H9 (cell line): ENCODE results near the gene SOX11. TPM values are rescaled to one million over a fixed set of nuclear protein-coding genes. Genes with fewer than 3 reads are reported as not detected.

ENCODE experiments used
- DNase-seq: peaks from one replicate; pipeline ENCODE4 v3.0.0-alpha.2; 2017
- H2AFZ ChIP-seq: one replicate; pipeline ENCODE4 v1.6.1; 2013; ENCODE audit warnings: mild to moderate bottlenecking, low read length, control low read depth, moderate library complexity
- H2AK5ac ChIP-seq: 2 replicates; pipeline ENCODE4 v1.6.1; 2013; ENCODE audit warnings: low read length, control low read depth, mixed read lengths; ENCODE audit not compliant: insufficient read length
- H2BK120ac ChIP-seq: one replicate; pipeline ENCODE4 v1.6.1; 2013; ENCODE audit warnings: low read depth, mild to moderate bottlenecking, low read length, control low read depth, inconsistent platforms; ENCODE audit not compliant: poor library complexity, severe bottlenecking
- H2BK12ac ChIP-seq: 2 replicates; pipeline ENCODE4 v1.6.1; 2013; ENCODE audit warnings: low read length, control low read depth, mixed read lengths, low read depth; ENCODE audit not compliant: insufficient read length
- H2BK15ac ChIP-seq: 2 replicates; pipeline ENCODE4 v1.6.1; 2013; ENCODE audit warnings: low read depth, low read length, control low read depth
- H2BK20ac ChIP-seq: one replicate; pipeline ENCODE4 v1.6.1; 2013; ENCODE audit warnings: low read depth, mild to moderate bottlenecking, low read length, control low read depth, inconsistent platforms; ENCODE audit not compliant: poor library complexity, severe bottlenecking
- H2BK5ac ChIP-seq: 2 replicates; pipeline ENCODE4 v1.6.1; 2013; ENCODE audit warnings: low read length, control low read depth, mixed read lengths; ENCODE audit not compliant: insufficient read length
- H3K14ac ChIP-seq: 2 replicates; pipeline ENCODE4 v1.6.1; 2013; ENCODE audit warnings: low read length, control low read depth; ENCODE audit not compliant: insufficient read depth
- H3K18ac ChIP-seq: 2 replicates; pipeline ENCODE4 v1.6.1; 2013; ENCODE audit warnings: low read depth, mild to moderate bottlenecking, mixed read lengths, low read length, control low read depth; ENCODE audit not compliant: insufficient read length
- H3K23ac ChIP-seq: 2 replicates; pipeline ENCODE4 v1.6.1; 2013; ENCODE audit warnings: low read length, control low read depth, mixed read lengths, low read depth; ENCODE audit not compliant: insufficient read length
- H3K23me2 ChIP-seq: 2 replicates; pipeline ENCODE4 v1.6.1; 2013; ENCODE audit warnings: low read depth, mild to moderate bottlenecking, mixed read lengths, low read length, control low read depth; ENCODE audit not compliant: insufficient read length, poor library complexity, severe bottlenecking
- H3K27ac ChIP-seq: 2 replicates; pipeline ENCODE4 v1.5.1; 2013; ENCODE audit warnings: low read length, control low read depth, mixed read lengths, low read depth; ENCODE audit not compliant: insufficient read length
- H3K27me3 ChIP-seq: 2 replicates; pipeline ENCODE4 v1.6.1; 2013; ENCODE audit warnings: low read length, control low read depth, inconsistent platforms; ENCODE audit not compliant: insufficient read depth
- H3K4ac ChIP-seq: 2 replicates; pipeline ENCODE4 v1.6.1; 2013; ENCODE audit warnings: low read depth, mild to moderate bottlenecking, control low read depth, inconsistent platforms, low read length, moderate library complexity
- H3K4me1 ChIP-seq: 2 replicates; pipeline ENCODE4 v1.6.1; 2013; ENCODE audit warnings: low read length, control low read depth, inconsistent platforms; ENCODE audit not compliant: insufficient read depth
- H3K4me2 ChIP-seq: 2 replicates; pipeline ENCODE4 v1.6.1; 2013; ENCODE audit warnings: low read length, control low read depth, mixed read lengths; ENCODE audit not compliant: insufficient read length, insufficient read depth
- H3K56ac ChIP-seq: 2 replicates; pipeline ENCODE4 v1.6.1; 2013; ENCODE audit warnings: low read depth, mild to moderate bottlenecking, mixed read lengths, low read length, control low read depth; ENCODE audit not compliant: insufficient read length
- H3K79me1 ChIP-seq: 2 replicates; pipeline ENCODE4 v1.6.1; 2013; ENCODE audit warnings: low read depth, mild to moderate bottlenecking, moderate library complexity, low read length, control low read depth, inconsistent platforms; ENCODE audit not compliant: insufficient read depth, poor library complexity, severe bottlenecking
- H3K79me2 ChIP-seq: 2 replicates; pipeline ENCODE4 v1.6.1; 2013; ENCODE audit warnings: low read length, control low read depth, inconsistent platforms; ENCODE audit not compliant: insufficient read depth
- H3K9ac ChIP-seq: 2 replicates; pipeline ENCODE4 v1.6.1; 2013; ENCODE audit warnings: low read length, control low read depth, mixed read lengths; ENCODE audit not compliant: insufficient read length; ENCODE audit errors: extremely low read depth
- H3K9me3 ChIP-seq: one replicate; pipeline ENCODE4 v1.6.1; 2013; ENCODE audit warnings: low read depth, low read length, inconsistent platforms; ENCODE audit not compliant: control insufficient read depth
- H3T11ph ChIP-seq: one replicate; pipeline ENCODE4 v1.6.1; 2013; ENCODE audit warnings: mild to moderate bottlenecking, low read length, control low read depth, inconsistent platforms
- H4K20me1 ChIP-seq: one replicate; pipeline ENCODE4 v1.6.1; 2013; ENCODE audit not compliant: control insufficient read depth, insufficient read length, insufficient read depth
- H4K5ac ChIP-seq: 2 replicates; pipeline ENCODE4 v1.6.1; 2013; ENCODE audit warnings: low read depth, mild to moderate bottlenecking, mixed read lengths, low read length, control low read depth; ENCODE audit not compliant: insufficient read length
- H4K8ac ChIP-seq: replicated peaks from 2 replicates; pipeline ENCODE4 v1.6.1; 2013; ENCODE audit warnings: low read length, control low read depth, mixed read lengths, low read depth; ENCODE audit not compliant: insufficient read length
- H4K91ac ChIP-seq: 2 replicates; pipeline ENCODE4 v1.6.1; 2013; ENCODE audit warnings: low read depth, mild to moderate bottlenecking, moderate library complexity, mixed read lengths, low read length, control low read depth; ENCODE audit not compliant: insufficient read length
- H3K27ac Mint-ChIP-seq, 3 experiments: 2 replicates in 2 of 3; 3 replicates in 1 of 3; pipeline ENCODE4 v1.8.0; 2020 to 2021; ENCODE audit warnings: mixed read lengths in 3 of 3, mild to moderate bottlenecking in 1 of 3, moderate library complexity in 1 of 3
- H3K27me3 Mint-ChIP-seq: 2 replicates; pipeline ENCODE4 v1.8.0; 2021; ENCODE audit warnings: low read depth, mild to moderate bottlenecking, moderate library complexity, mixed read lengths
- H3K36me3 Mint-ChIP-seq, 3 experiments: 2 replicates in 2 of 3; 3 replicates in 1 of 3; pipeline ENCODE4 v1.8.0; 2020 to 2021; ENCODE audit warnings: low read depth in 3 of 3, mixed read lengths in 3 of 3; ENCODE audit not compliant: insufficient read depth in 1 of 3
- H3K4me1 Mint-ChIP-seq, 2 experiments: 2 replicates each; pipeline ENCODE4 v1.8.0; 2020; ENCODE audit warnings: mixed read lengths in 2 of 2
- H3K4me3 Mint-ChIP-seq, 2 experiments: 2 replicates in 1 of 2; 3 replicates in 1 of 2; pipeline ENCODE4 v1.8.0; 2020 to 2021; ENCODE audit warnings: mild to moderate bottlenecking in 2 of 2, mixed read lengths in 2 of 2, moderate library complexity in 1 of 2
- H3K9me3 Mint-ChIP-seq, 2 experiments: 2 replicates in 1 of 2; 3 replicates in 1 of 2; pipeline ENCODE4 v1.8.0; 2020; ENCODE audit warnings: mild to moderate bottlenecking in 2 of 2, mixed read lengths in 2 of 2, moderate library complexity in 1 of 2
- CTCF ChIP-seq: fragments of 200-600 bp; sonication (generic); conservative IDR thresholded peaks from 3 replicates; pipeline ENCODE4 v1.8.0; 2021; ENCODE audit warnings: antibody characterized with exemption, mild to moderate bottlenecking
- whole genome bisulfite sequencing: extraction: QIAGEN DNeasy Blood & Tissue Kit; methylation state at CpG from one replicate; pipeline ENCODE4 v1.1.7; 2013; ENCODE audit warnings: missing lambda C conversion rate, low lambda C conversion rate, mixed read lengths; ENCODE audit not compliant: insufficient read length; ENCODE audit errors: extremely low coverage; 5-methylcytosine and 5-hydroxymethylcytosine counted together
- total RNA-seq: library from RNA; stranded (reverse); gene quantifications from 2 replicates; pipeline ENCODE4 v1.2.1, GENCODE V29; 2021

The SOX11 gene
- total RNA-seq, 1 experiment from 2014 or later = 43.8 TPM

- Mint-ChIP-seq H3K27me3 (no peaks in the 10 kb centered on the region; the same call in 1 of the 2 replicates), H3K27ac (no peak overlapping the region; a peak in 1 of 7 replicates), H3K9me3 (peaks cover 0 to 2% of the 10 kb centered on the region in 2 experiments; a peak in 2 of 5 replicates), H3K36me3 (peaks cover 14 to 40% (median 16%) of the 10 kb centered on the region in 3 experiments), H3K4me1 (peaks cover 45 to 52% of the 10 kb centered on the region in 2 experiments), H3K4me3 (peak overlapping the region; percentile 72 to 88)
- Histone ChIP-seq H3K4me1 (no peaks in the 10 kb centered on the region; the same call in 1 of the 2 replicates), H2BK120ac (no peak overlapping the region), H3K27me3 (no peaks in the 10 kb centered on the region), H2BK12ac (no peak overlapping the region), H3K56ac (no peak overlapping the region), H4K8ac (no peak overlapping the region), H3K9ac (no peak overlapping the region), H3K4ac (no peak overlapping the region), H4K20me1 (no peaks in the 10 kb centered on the region), H3K79me1 (no peaks in the 10 kb centered on the region), H3K18ac (no peak overlapping the region), H2AK5ac (no peak overlapping the region), H2BK5ac (no peak overlapping the region), H3K4me2 (peak overlapping the region; percentile 82), H3K23me2 (peaks cover 14% of the 10 kb centered on the region), H3K27ac (no peak overlapping the region), H2BK15ac (no peak overlapping the region), H3K9me3 (no peaks in the 10 kb centered on the region), H4K91ac (no peak overlapping the region), H3T11ph (no peak overlapping the region), H4K5ac (no peak overlapping the region), H3K23ac (no peak overlapping the region), H3K14ac (no peak overlapping the region), H2AFZ (no peak overlapping the region), H2BK20ac (no peak overlapping the region), H3K79me2 (peaks cover 8% of the 10 kb centered on the region; the same call in 1 of the 2 replicates)
- no peak for DNase-seq
- WGBS = no CpG with 5 or more reads among the region's 4 CpGs
- TF ChIP-seq CTCF = no peak
Measured at GRCh38 chr2:5698134-5698533, 6.0 kb downstream of the SOX11 start.
